GM21367 (cell line): ENCODE measurements around the gene FERMT3.

Experiments
- ATAC-seq: cut with Tn5 transposase; IDR thresholded peaks from one replicate; pipeline ENCODE4 v1.9.1; 2021; ENCODE audit not compliant: unreplicated experiment

FERMT3 gene

DNA sequence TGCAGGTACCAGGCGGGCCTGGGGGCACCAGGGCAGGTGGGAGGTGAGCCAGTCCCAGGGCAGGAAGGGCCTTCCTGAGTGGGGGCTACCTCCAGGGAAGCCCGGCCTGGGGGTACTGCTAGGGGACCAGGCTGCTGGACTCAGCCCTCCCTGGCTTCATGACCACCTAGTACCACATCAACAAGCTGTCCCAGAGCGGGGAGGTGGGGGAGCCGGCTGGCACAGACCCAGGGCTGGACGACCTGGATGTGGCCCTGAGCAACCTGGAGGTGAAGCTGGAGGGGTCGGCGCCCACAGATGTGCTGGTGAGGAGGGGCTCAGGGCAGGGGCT lies 12.8 kb downstream of the FERMT3 start:
- ATAC-seq, result no peak

DNA sequence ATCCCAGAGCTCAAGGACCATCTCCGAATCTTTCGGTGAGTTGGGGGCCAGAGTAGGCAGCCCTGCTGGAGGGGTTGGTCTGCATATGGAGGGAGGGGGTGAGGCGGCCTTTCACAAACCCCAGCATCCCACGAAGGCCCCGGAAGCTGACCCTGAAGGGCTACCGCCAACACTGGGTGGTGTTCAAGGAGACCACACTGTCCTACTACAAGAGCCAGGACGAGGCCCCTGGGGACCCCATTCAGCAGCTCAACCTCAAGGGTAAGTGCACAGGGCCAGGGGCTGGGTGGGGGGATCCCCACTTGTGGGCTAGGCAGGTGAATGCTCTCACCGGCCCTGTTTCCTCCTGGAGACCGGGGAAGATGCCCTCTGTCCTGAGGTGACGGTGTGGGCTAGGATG lies 13.2 kb downstream of the FERMT3 start:
- ATAC-seq, result no peak

DNA sequence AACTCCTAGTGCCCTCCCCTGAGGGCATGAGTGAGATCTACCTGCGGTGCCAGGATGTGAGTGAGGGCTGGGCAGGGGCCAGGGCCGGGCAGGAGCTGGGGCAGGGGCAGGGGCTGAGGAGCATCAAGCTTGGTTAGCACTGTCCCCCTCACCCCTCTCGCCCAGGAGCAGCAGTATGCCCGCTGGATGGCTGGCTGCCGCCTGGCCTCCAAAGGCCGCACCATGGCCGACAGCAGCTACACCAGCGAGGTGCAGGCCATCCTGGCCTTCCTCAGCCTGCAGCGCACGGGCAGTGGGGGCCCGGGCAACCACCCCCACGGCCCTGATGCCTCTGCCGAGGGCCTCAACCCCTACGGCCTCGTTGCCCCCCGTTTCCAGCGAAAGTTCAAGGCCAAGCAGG lies 13.8 kb downstream of the FERMT3 start:
- ATAC-seq, result no peak

DNA sequence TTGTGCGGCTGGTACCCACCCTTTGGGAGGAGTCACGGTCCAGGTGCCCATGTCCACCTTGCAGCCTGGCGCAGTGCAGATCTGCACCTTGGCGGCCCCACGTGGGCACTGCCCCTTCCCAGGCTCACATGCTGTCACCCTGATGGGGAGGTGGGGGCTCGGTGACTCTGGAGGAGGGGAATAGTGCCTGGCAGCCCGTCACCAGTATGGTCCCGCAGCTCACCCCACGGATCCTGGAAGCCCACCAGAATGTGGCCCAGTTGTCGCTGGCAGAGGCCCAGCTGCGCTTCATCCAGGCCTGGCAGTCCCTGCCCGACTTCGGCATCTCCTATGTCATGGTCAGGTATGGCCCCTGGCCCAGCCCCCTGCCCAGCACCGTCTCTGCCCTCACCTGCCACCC lies 14.3 kb downstream of the FERMT3 start:
- no peak for ATAC-seq

DNA sequence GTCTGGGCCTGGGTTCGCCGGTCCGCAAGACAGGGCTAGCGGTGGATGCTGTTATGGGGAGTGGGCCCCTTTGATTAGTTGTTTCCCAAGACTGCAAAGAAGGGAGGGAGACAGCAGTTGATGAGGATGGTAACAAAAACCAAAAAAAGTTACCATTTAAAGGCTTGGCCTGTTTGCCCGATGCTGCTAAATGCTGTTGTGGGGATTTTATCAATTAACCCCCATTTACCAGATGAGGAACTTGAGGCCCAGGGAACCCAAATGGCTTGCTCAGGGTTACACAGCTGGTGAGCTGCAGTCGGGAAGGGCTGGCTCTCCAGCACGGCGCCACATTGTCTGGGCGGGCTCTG lies 16.1 kb downstream of the FERMT3 start:
- ATAC-seq, result no peak

DNA sequence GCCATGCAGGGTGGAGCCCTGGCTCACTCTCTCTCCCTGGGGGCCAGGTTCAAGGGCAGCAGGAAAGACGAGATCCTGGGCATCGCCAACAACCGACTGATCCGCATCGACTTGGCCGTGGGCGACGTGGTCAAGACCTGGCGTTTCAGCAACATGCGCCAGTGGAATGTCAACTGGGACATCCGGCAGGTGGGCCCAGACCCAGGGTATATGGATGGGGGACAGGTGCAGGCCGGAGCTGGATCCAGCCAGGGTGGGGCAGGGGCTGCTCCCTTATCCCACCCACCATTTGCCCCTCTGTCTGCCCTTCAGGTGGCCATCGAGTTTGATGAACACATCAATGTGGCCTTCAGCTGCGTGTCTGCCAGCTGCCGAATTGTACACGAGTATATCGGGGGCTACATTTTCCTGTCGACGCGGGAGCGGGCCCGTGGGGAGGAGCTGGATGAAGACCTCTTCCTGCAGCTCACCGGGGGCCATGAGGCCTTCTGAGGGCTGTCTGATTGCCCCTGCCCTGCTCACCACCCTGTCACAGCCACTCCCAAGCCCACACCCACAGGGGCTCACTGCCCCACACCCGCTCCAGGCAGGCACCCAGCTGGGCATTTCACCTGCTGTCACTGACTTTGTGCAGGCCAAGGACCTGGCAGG lies 16.6 kb downstream of the FERMT3 start:
- ATAC-seq, result no peak

DNA sequence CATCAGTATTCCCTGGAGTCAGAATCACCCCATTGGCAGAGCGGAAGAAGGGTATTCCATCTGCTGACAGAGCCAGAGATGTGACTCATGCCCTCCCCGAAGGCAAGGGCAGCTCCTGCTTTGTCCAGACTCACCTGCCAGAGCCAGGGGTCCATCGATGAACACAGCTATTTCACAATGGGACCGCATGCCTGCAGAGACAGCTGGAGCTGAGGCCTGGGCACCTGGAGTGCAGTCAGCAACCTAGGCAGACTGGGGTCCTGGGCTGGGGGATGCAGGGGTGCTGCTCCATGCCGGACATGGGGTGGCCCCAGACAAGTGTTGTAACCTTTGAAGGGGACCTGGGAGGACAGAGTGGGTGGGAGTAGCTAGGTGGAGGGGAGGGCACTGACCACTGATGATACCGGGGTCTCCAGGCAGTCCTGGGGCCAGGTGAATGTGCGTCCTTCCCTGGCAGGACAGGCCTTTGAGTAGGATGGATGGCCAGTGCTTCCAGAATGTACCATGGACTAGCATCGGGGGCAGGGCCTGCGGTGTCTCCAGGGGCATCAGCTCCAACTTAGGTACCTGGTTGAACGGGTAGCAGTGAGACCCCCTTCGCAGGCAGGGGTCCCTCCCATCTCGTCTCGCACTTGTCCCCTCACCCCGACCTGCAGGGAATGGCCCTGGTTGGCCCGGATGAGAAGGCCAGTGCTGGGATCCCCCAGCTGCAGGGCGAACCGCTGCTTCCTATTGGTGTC lies 17.8 kb downstream of the FERMT3 start:
- ATAC-seq, result no peak

DNA sequence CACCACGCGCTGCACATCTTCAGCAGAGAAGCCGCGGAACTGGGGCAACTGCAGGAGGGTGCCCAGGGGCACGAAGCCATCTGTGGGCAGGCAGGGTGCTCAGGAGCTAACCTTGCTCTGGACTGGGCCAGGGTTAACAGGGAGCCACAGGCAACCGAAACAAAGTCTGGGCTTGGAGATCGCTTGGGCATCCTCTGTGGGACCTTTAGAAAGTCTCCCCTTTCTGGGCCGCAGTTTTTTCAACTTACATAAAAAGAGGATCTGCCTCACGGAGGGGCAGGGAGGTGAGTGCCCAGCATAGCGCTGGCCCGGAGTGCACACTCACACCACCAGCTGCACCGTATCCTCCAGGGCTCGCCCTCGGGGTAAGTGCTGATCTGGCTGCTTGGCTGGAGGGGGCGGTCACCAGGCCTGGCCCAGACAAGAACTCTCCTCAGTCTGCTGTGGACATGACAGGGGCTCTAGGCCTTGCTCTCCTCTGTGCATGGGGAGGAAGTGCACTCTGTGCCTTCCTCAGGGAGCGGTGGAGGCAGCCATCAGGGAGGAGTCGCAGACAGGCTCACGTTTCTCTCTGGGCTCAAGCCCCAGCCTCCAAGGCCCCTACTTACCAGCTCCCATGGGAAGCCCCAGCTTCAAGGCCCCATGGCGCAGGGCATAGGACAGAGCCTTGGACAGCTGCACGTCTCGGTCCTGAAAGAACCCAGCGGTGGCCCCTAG lies 18.5 kb downstream of the FERMT3 start:
- ATAC-seq, result no peak

DNA sequence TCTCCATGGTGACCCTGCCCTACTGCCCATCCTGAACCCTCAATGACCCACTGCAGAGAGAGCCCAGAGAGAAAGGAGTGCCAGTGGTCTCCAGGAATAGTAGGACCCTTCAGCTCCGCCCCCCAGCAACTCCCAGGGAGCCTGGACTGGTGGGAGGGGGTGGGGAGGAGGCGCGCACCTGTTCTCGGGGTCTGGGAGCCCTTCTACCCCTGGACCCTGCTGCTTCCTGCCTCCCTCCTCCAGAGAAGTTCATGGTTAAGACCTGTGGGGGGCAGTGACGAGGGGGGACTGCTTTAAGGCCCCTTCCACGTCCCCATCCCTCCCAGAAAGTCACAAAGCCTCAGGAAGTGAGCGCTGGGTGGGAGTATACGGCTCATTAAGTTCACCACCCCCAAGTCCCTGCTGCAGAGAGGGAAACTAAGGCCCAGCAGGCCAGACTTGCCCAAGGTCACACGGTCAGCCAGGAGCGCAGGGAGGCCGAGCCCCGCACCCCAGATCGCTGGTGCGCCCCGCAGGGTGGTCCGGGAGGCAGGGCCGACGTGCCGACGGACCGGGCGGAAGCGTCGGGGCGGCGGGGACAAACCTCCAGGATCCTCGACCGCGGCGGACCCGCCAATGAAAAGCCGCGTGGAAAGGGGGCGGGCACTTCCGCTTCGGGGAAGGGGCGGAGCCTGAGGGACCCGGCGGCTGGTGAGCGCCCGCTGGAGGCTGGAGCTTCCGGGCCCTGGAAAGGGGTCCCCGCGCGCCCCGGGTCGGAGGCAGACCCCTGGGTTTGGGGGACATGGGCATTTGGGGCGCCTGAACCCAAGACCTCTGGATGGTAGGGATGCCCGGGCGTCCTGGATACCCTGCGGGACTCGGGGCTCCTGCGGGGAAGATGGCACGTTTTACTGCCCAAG lies 19.3 kb downstream of the FERMT3 start, which contains the start of the genes NUDT22 and TRPT1:
NUDT22 (plus strand) TSS at position 667 of the 899 bp plus-strand sequence. CDS start 379 bp downstream, outside the sequence.
TRPT1 (minus strand) TSS at position 579 of the 899 bp plus-strand sequence; CDS start at position 253, 326 bp downstream.
- ATAC-seq, result no peak

DNA sequence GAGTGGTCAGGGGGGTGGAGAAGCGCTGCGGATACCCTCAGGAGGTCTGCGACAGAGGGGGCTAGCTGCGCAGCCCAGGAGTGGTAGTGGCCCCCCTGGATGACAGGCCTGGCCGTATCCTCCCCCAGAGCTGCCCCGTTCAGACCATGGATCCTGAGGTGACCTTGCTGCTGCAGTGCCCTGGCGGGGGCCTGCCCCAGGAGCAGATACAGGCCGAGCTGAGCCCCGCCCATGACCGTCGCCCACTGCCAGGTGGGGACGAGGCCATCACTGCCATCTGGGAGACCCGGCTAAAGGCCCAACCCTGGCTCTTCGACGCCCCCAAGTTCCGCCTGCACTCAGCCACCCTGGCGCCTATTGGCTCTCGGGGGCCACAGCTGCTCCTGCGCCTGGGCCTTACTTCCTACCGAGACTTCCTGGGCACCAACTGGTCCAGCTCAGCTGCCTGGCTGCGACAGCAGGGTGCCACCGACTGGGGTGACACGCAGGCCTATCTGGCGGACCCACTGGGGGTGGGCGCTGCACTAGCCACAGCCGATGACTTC lies 20.1 kb downstream of the FERMT3 start:
- no peak for ATAC-seq

DNA sequence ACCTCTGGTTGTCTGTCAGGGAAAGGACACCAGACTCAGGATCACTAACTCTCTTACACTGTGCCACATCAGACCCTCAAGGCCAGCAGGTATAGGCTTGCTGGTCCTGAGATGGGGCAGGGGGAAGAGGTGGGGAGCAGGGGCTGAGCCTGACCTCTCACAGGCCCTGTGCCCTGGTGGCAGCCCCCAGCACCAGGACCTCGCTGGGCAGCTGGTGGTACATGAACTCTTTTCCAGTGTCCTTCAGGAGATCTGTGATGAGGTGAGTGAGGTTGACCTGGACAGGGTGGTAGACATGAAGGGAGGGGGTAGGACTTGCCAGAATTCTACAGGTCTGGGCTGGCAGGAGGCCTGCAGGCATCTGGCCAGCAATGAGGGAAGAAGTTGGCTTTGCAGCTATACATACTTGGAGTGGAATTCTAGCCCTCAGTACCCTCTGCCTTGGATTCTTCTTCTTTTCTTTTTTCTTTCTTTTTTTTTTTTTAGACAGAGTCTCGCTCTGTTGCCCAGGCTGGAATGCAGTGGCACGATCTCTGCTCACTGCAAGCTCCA lies 21.0 kb downstream of the FERMT3 start:
- no peak for ATAC-seq

DNA sequence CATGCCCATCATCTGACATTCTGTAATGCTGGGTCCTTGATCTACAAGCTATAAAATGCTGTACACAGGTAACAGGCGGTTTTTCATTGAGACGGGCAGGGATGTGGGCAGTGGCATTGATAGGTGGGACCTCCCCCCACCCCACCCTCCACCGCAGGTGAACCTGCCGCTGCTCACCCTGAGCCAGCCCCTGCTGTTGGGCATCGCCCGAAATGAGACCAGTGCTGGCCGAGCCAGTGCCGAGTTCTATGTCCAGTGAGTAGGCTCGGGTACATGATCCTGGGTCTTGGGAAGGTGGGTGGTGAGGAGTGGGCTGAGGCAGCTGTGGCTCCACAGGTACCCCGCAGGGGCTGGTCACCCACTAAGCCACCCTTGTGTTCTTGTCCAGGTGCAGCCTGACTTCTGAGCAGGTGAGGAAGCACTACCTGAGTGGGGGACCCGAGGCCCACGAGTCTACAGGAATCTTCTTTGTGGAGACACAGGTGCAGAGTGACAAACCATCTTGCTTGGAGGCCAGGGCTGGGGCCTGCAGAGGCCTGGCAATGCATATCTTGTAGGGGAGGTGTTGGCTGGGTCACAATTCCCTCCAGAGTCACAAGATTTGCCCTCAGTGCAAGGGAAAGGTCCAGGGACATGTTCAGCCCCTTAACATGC lies 22.7 kb downstream of the FERMT3 start:
- no peak for ATAC-seq

DNA sequence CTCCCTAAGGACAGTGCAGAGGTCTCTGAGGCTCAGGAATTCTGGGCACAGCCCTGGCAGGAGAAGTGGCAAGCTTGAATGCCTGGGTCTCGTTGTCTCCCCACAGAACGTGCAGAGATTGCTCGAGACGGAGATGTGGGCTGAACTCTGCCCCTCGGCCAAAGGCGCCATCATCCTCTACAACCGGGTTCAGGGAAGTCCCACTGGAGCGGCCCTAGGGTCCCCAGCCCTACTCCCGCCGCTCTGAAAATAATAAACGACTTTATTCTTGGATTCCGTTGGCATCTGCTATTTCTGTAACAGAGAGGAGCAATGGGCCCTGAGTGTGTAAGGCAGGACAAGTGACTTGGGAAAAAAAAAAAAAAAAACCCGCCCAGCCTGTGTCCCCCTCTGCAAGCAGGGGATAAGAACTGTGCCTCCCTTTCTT lies 23.2 kb downstream of the FERMT3 start:
- ATAC-seq, result no peak

DNA sequence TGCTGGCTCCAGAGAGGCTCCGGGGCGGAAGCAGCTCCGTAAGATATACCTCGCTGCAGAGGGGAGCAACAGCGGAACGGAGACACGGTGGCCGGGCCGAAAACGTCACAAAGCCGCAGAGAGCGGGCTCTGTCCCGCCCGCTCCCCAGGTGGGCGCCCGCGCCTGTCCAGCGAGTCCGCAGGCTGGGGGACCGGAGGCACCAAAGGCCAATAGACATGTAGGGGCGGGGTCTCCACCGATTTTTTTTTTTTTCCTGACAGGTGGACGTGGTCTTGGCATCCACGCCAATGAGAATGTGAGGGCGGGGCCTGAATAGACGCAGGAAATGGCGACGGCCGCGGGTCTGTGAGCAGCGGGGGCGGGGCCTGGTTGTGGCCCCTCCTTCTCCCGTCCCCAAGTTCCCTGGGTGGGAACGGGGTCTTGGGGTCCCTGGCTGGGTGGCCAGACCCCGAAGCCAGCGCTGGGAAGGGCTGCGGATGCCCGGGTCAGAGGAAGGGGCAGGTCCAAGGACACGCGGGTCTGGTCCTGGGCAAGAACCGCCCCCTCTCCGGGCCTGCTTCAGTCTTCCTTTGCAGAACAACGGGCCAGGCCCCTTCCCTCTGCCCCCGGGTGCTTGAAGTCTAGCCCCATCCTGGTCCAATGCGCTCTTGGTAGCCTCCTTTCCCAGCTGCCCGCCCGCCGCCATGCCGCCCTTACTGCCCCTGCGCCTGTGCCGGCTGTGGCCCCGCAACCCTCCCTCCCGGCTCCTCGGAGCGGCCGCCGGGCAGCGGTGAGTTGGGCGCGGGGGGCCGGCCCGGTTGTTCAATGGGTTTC lies 23.9 kb downstream of the FERMT3 start, which contains the start of gene DNAJC4:
DNAJC4 (plus strand) TSS at position 378 of the 814 bp plus-strand sequence; CDS start at position 685, 307 bp downstream.
- ATAC-seq, result peak; percentile 35

DNA sequence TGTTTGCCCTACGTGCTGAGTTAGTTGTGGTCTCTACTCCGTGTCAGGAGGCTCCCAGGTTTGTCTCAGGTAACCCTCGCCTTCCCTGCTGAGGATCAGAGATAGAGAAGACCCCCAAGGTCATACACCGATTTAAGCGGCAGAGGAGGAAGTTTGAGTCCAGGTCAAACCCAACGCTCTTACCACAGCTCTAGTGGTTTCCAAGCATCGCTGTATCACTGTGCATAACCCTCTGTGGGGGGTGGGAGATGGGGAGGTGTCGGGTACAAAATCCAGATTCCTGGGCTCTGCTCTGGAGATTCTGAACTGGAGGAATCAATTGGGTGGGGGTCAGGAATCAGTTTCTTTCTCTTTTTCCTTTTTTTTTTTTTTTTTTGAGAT lies 24.5 kb downstream of the FERMT3 start:
- ATAC-seq, result no peak

DNA sequence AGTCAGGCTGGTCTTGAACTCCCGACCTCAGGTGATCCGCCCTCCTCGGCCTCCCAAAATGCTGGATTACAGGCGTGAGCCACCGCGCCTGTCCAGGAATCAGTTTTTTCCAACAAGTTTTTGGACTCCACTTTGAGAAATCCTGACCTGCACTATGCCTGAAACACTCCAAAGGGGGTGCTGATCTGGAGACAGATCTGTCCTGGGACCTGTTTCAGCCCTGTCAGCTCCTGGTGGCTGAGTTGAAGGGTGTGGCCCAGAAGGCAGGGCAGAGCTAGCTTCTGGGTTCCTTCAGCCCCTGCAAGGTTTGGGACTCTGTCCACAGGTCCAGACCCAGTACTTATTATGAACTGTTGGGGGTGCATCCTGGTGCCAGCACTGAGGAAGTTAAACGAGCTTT lies 25.0 kb downstream of the FERMT3 start:
- no peak for ATAC-seq

DNA sequence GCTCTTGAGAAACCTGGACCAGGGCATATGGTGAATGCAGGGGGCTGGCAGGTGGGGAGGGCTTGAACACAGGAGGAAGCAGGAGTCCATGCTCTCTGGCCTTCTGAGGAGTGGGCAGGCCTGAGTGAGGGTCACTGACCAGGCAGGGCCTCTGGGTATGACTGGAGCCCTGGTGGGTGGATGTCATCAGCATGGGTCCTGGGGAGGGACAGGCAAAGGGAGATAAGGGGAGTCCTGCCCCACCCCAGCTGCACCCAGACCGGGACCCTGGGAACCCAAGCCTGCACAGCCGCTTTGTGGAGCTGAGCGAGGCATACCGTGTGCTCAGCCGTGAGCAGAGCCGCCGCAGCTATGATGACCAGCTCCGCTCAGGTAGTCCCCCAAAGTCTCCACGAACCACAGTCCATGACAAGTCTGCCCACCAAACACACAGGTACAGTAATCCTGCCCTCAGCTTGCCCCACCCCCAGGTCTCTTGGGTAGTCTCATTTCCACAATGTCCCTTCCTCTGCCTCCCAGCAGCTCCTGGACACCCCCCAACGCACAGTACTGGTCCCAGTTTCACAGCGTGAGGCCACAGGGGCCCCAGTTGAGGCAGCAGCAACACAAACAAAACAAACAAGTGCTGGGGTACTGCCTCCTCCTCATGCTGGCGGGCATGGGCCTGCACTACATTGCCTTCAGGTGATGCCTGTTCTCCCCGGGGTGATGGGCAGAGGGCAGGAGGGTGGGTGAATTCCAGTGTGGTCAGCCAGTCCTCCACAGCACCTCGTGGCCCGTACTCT lies 25.9 kb downstream of the FERMT3 start:
- ATAC-seq, result no peak

DNA sequence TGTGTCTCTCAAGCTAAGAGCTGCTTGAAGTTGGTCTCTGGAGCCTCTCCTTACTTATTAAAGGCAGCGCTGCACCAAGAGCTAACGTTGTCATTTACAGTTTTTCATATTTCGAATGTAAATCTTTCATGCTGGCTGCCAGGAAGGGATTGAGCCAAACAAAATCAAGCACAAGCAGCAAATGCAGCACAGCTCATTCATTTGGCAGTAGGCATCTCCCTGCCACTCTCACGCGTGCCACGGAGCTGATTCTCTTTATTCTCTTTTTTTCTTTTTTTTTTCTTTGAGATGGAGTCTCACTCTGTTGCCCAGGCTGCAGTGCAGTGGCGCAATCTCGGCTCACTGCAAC lies 26.4 kb downstream of the FERMT3 start:
- ATAC-seq, result no peak
